Measurements from ENCODE around the gene NPAS1. TPM values are rescaled to one million over a fixed set of nuclear protein-coding genes. Genes with fewer than 3 reads are reported as not detected.

The NPAS1 gene
- polyA plus RNA-seq, 3 donors, result not detected

GRCh38 chr19:47036097-47036651 lies 16.5 kb downstream of the NPAS1 start:
- no peak for DNase-seq
- intact Hi-C loops (cut with micrococcal nuclease), result loop anchor here in 1 of 2 donors (5.0 kb wide), 1 partner anchor 91 kb away; no protein-coding TSS in a partner anchor
- peaks cover 32 to 51% (median 38%) of the 10 kb centered on the region in 3 donors for H3K27me3 Mint-ChIP-seq (ENCODE audit: low read depth in 3 of 3)

DNA sequence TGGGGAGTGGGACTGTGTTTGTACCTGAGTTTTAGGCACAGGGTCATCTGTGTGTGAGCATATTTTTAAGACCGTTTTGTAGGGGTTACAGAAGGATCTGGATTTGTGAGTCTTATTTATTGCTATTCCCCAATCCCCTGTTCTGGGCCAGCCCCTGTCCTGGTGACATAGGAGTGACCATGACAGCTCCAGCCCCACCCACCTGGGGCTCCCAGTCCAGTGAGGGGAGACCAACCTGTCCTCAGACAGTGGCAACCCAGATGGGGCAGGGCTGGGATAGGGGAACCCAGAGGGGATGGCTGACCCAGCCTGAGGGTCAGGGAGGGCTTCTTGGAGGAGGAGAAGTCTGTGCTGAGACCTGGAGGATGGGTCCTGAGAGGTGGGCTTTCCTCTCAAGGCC lies 18.1 kb downstream of the NPAS1 start:
- peaks cover 0 to 2% (median 0%) of the 10 kb centered on the region in 7 donors for H3K9me3 Mint-ChIP-seq
- DNase-seq, result no peak
- no peak overlapping the region for H3K9ac ChIP-seq (ENCODE audit: insufficient read depth, low read length, poor library complexity, severe bottlenecking)
- H3K27me3 Mint-ChIP-seq (ENCODE audit: low read depth in 3 of 3), result peaks cover 23 to 40% (median 29%) of the 10 kb centered on the region in 3 donors
- peaks cover 17% of the 10 kb centered on the region for H3K4me1 Mint-ChIP-seq
- H4K20me1 ChIP-seq (ENCODE audit: insufficient read depth, low read length), result no peaks in the 10 kb centered on the region
- H3K27me3 ChIP-seq (ENCODE audit: control insufficient read depth in 2 of 2, insufficient read depth in 2 of 2, low read length in 2 of 2), result peaks cover 0 to 7% of the 10 kb centered on the region in 2 donors
- H2AFZ ChIP-seq (ENCODE audit: insufficient read depth, low read depth, low read length, poor library complexity, severe bottlenecking), result no peak overlapping the region
- H3K36me3 ChIP-seq (replicated peaks in 1 of 2; ENCODE audit: control insufficient read depth in 1 of 2, insufficient read depth in 2 of 2, low read length in 2 of 2), result peaks cover 4 to 7% of the 10 kb centered on the region in 2 donors
- intact Hi-C loops (cut with micrococcal nuclease), result loop anchor here in 1 of 2 donors (5.0 kb wide), 1 partner anchor 90 kb away; no protein-coding TSS in a partner anchor
- H3K36me3 Mint-ChIP-seq, result peaks cover 6 to 10% of the 10 kb centered on the region in 2 donors
- H3K79me2 ChIP-seq (ENCODE audit: insufficient read depth, low read length), result no peaks in the 10 kb centered on the region
- no peak overlapping the region for H3K27ac ChIP-seq (ENCODE audit: low read depth in 1 of 2, low read length in 2 of 2)
- H3K27ac Mint-ChIP-seq, result no peak overlapping the region
- TF ChIP-seq, protein P1, sequence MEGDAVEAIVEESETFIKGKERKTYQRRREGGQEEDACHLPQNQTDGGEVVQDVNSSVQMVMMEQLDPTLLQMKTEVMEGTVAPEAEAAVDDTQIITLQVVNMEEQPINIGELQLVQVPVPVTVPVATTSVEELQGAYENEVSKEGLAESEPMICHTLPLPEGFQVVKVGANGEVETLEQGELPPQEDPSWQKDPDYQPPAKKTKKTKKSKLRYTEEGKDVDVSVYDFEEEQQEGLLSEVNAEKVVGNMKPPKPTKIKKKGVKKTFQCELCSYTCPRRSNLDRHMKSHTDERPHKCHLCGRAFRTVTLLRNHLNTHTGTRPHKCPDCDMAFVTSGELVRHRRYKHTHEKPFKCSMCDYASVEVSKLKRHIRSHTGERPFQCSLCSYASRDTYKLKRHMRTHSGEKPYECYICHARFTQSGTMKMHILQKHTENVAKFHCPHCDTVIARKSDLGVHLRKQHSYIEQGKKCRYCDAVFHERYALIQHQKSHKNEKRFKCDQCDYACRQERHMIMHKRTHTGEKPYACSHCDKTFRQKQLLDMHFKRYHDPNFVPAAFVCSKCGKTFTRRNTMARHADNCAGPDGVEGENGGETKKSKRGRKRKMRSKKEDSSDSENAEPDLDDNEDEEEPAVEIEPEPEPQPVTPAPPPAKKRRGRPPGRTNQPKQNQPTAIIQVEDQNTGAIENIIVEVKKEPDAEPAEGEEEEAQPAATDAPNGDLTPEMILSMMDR (IDR thresholded peaks at IDR 0.05), result no peak
- H3K4me3 ChIP-seq (replicated peaks in 1 of 3; ENCODE audit: low read depth in 2 of 3, low read length in 3 of 3), result no peak overlapping the region
- peaks cover 16 to 20% of the 10 kb centered on the region in 2 donors for H3K4me1 ChIP-seq (ENCODE audit: control insufficient read depth in 1 of 2, insufficient read depth in 2 of 2, low read length in 2 of 2)
- H3K4me3 Mint-ChIP-seq, result no peak overlapping the region
- WGBS (ENCODE audit: insufficient coverage), result no CpG with 5 or more reads among the region's 1 CpG
- H3K4me2 ChIP-seq (replicated peaks; ENCODE audit: extremely low read depth, low read length, poor library complexity, severe bottlenecking), result no peak overlapping the region
- H3K9me3 ChIP-seq (replicated peaks in 1 of 2; ENCODE audit: control insufficient read depth in 1 of 2, insufficient read depth in 1 of 2, low read length in 2 of 2), result no peaks in the 10 kb centered on the region

More at GRCh38 chr19:47036097-47036651, 16.5 kb downstream of the NPAS1 start:
- Histone ChIP-seq H4K20me1 (ENCODE audit: insufficient read depth, low read length) (no peaks in the 10 kb centered on the region), H3K79me2 (ENCODE audit: insufficient read depth, low read length) (no peaks in the 10 kb centered on the region), H3K4me1 (ENCODE audit: control insufficient read depth in 1 of 2, insufficient read depth in 2 of 2, low read length in 2 of 2) (peaks cover 16 to 20% of the 10 kb centered on the region in 2 donors), H3K9ac (ENCODE audit: insufficient read depth, low read length, poor library complexity, severe bottlenecking) (no peak overlapping the region), H3K27me3 (ENCODE audit: control insufficient read depth in 2 of 2, insufficient read depth in 2 of 2, low read length in 2 of 2) (peaks cover 0 to 15% of the 10 kb centered on the region in 2 donors), H3K4me3 (replicated peaks in 1 of 3; ENCODE audit: low read depth in 2 of 3, low read length in 3 of 3) (peak overlapping the region; percentile 15 to 70 (median 35)), H3K36me3 (replicated peaks in 1 of 2; ENCODE audit: control insufficient read depth in 1 of 2, insufficient read depth in 2 of 2, low read length in 2 of 2) (no peaks in the 10 kb centered on the region), H2AFZ (ENCODE audit: insufficient read depth, low read depth, low read length, poor library complexity, severe bottlenecking) (peak overlapping the region; percentile 82), H3K9me3 (replicated peaks in 1 of 2; ENCODE audit: control insufficient read depth in 1 of 2, insufficient read depth in 1 of 2, low read length in 2 of 2) (no peaks in the 10 kb centered on the region), H3K4me2 (replicated peaks; ENCODE audit: extremely low read depth, low read length, poor library complexity, severe bottlenecking) (peak overlapping the region; percentile 72), H3K27ac (ENCODE audit: low read depth in 1 of 2, low read length in 2 of 2) (no peak overlapping the region)
- TF ChIP-seq, protein P1 (IDR thresholded peaks at IDR 0.05), result peak; percentile 70
- H3K9me3 Mint-ChIP-seq, result peaks cover 0 to 2% (median 0%) of the 10 kb centered on the region in 7 donors
- peak overlapping the region in 3 of 7 donors; percentile 46 to 87 (median 76) for H3K27ac Mint-ChIP-seq
- peaks cover 0 to under 1% of the 10 kb centered on the region in 2 donors for H3K36me3 Mint-ChIP-seq
- WGBS (ENCODE audit: insufficient coverage), result 0% methylated on average over 6 of the region's 26 CpGs
- H3K4me3 Mint-ChIP-seq, result peak overlapping the region; percentile 88 to 93
- peaks cover 17% of the 10 kb centered on the region for H3K4me1 Mint-ChIP-seq
